ENCODE measurements around the gene PROZ.

PROZ gene

DNA sequence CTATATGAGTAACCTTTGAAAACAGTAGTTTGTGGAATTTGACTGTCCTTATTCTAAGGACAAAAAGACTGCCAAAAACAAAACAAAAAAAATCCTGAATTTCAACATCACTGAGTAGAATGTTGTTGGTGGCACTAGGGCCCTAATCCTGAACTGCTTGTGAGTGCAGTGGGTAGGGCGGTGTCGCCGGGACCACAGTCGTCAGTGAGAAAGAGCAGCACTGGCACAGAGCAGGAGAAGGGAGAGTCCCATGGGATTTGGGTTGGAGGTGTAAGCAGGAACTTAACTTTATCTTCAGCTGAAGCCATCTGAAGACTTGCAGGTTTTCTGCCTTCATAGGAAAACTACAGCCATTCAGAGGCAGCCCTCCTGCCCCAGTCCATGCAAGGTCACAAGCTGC, 44.5 kb downstream of the PROZ start:
- H4K20me1 ChIP-seq: peaks cover 100% of the 10 kb centered on the region
- no peak overlapping the region for H3K4me2 ChIP-seq
- TF ChIP-seq Cebpa-rat (IDR thresholded peaks at IDR 0.05): no peak
- H3K27ac ChIP-seq: no peak overlapping the region
- H3K9ac ChIP-seq: peak overlapping the region; percentile 3; the same call in 1 of the 2 replicates
- H3K27me3 ChIP-seq: no peaks in the 10 kb centered on the region
- H3K4me3 ChIP-seq: no peak overlapping the region
- H3K36me3 ChIP-seq: peaks cover 72% of the 10 kb centered on the region
- peaks cover 40% of the 10 kb centered on the region for H3K4me1 ChIP-seq
- H3K9me3 ChIP-seq: no peaks in the 10 kb centered on the region

DNA sequence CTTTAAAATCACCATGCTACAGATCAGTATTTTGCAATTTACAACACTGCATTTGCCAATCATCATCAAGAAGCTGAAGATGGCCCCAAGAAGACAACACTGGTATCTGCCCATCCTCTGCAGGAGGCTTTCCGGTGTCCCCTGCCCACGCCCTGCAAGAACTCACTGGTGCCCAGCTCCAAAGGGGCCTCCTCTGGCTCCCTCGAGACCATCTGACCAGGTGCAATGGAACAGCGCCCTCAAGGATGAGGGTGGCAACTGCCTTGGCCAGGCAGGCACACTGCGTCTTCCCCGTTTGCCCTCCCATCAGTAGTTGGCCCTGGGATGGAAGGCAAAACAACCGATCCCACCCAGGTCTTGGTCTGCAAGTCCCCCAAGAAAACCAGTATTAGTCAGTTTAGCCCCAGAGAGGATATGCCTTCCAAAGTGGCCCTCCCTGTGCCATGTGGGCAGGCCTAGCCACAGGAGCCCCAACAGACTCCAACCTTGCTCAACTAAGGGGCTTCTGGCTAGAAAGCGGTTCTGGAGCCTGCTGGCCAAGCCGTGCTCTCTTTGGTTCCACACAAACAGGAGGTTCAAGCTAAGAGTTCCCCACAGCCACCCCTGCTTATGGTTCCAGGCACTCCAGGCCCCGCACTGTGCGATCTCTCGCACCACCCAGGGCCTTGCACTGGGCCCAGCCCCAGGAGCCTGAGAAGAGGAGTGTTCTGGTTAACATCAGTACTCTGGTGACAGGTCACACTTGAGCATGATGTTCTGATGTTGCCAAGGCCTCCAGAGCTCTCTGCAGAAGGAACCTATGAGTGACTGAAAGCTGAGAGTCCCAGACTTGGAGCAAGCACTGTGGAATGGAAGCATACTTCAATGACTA, 45.3 kb downstream of the PROZ start:
- Histone ChIP-seq H3K9ac (peak overlapping the region; percentile 3; the same call in 1 of the 2 replicates), H3K4me2 (peak overlapping the region; percentile 22), H3K27me3 (no peaks in the 10 kb centered on the region), H3K4me1 (peaks cover 40% of the 10 kb centered on the region), H3K9me3 (no peaks in the 10 kb centered on the region), H3K27ac (no peak overlapping the region; the same call in 1 of the 2 replicates), H4K20me1 (peaks cover 91% of the 10 kb centered on the region), H3K4me3 (no peak overlapping the region), H3K36me3 (peaks cover 64% of the 10 kb centered on the region)
- no peak for TF ChIP-seq Cebpa-rat (IDR thresholded peaks at IDR 0.05)

DNA sequence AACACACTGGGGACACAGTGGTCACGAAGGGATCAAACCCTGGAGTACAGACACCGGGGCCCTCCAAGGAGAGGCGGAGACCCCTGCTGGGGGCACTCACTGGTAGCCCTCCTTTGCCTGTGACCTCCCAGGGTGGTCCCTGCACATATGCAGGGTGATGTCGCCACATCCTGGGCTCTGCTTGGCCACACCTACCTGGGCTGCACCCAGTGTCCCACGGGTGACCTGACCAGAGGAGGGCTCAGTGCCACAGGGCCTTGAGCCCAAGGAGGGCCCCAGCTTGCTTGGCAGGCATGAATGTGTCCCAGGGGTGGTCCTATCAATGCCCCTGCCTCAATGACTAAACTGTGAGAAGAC, 45.9 kb downstream of the PROZ start:
- Histone ChIP-seq H3K27me3 (no peaks in the 10 kb centered on the region), H3K4me3 (no peak overlapping the region), H3K9me3 (no peaks in the 10 kb centered on the region), H4K20me1 (peaks cover 85% of the 10 kb centered on the region), H3K4me1 (peaks cover 40% of the 10 kb centered on the region), H3K4me2 (peak overlapping the region; percentile 22; the same call in 1 of the 2 replicates), H3K36me3 (peaks cover 58% of the 10 kb centered on the region), H3K9ac (no peak overlapping the region), H3K27ac (no peak overlapping the region)
- no peak for TF ChIP-seq Cebpa-rat (IDR thresholded peaks at IDR 0.05)

DNA sequence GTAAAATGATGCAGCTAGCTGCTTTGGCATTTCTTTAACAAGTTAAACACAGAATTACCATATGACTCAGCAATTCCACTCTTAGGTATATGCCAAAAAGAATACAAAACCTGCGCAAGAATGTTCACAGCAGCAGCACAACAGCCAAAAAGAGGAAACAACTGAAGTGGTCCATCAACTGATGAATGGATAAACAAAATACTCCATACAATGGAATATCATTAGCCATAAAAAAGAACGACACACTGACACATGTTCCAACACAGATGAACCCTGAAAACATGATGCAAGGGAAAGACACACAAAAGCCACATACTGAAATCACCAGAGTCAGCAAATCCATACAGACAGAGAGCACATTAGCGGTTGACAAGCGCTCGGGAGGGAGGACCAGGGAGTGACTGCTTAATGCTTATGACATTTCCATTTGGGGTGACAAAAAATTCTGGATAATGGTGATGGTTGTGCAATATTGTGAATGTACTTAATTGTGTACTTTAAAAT, 47.0 kb downstream of the PROZ start:
- no peak overlapping the region for H3K27ac ChIP-seq
- no peak overlapping the region for H3K4me2 ChIP-seq
- H3K36me3 ChIP-seq: peaks cover 47% of the 10 kb centered on the region
- H3K4me3 ChIP-seq: no peak overlapping the region
- H3K9ac ChIP-seq: no peak overlapping the region
- no peaks in the 10 kb centered on the region for H3K27me3 ChIP-seq
- peaks cover 43% of the 10 kb centered on the region for H3K4me1 ChIP-seq
- H4K20me1 ChIP-seq: peaks cover 80% of the 10 kb centered on the region
- H3K9me3 ChIP-seq: no peaks in the 10 kb centered on the region
- peak; percentile 15; the same call in 1 of the 2 replicates for TF ChIP-seq Cebpa-rat (IDR thresholded peaks at IDR 0.05)

DNA sequence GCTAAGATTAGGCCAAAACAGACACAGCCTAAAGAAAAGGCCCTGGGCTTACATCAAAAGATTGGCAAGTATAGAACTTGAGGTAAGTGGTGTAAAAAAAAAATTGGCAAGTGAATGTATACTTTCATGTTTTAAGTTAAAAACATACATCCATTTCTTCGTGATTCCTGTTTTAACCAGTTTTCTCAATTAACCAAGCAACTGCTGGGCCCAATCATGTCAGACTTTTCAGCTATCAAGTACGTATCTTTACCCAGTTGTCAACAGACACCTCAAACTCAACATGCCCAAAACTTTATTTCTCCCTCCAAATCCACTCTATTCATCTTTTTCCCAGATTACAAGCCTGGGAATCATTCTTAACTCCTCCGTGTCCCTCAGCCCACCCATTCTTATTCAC, 49.0 kb downstream of the PROZ start:
- peak overlapping the region; percentile 98; the same call in 1 of the 2 replicates for H3K27ac ChIP-seq
- peaks cover 57% of the 10 kb centered on the region for H3K4me1 ChIP-seq

DNA sequence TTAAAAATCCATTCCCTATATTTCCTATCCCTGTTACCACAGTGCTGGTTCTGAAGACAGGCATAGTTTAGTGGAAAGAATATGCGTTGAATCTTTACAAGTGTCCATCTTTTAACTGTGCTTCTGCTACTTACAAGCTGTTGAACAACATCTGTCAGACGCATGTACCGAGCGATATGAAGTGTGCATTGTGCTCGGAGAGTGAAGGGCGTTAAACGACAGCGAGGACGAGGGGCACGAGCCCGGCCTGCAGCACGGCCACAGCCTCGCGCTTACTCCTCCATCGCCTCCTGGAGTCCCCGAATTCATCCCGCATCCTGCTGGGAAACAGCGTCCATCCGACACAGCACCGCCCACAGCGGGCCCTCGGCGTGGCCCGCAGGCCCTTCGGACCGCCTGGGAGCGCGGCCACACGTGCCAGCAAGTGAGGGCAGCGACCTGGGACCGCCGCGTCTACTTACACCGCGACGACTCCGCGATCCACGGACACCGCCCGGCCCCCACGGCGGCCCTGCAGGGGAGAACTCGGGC, 49.5 kb downstream of the PROZ start:
- Histone ChIP-seq H3K27ac (peak overlapping the region; percentile 98), H3K4me3 (peak overlapping the region; percentile 87), H3K9ac (peak overlapping the region; percentile 97), H3K27me3 (no peaks in the 10 kb centered on the region), H3K4me2 (peak overlapping the region; percentile 87), H4K20me1 (peaks cover 80% of the 10 kb centered on the region), H3K36me3 (peaks cover 60% of the 10 kb centered on the region), H3K9me3 (no peaks in the 10 kb centered on the region), H3K4me1 (peaks cover 52% of the 10 kb centered on the region)
- no peak for TF ChIP-seq Cebpa-rat (IDR thresholded peaks at IDR 0.05)

More for the DNA sequence above, 49.0 kb downstream of the PROZ start:
- H3K9me3 ChIP-seq: no peaks in the 10 kb centered on the region
- peak overlapping the region; percentile 97 for H3K9ac ChIP-seq
- H3K4me2 ChIP-seq: peak overlapping the region; percentile 87
- peaks cover 80% of the 10 kb centered on the region for H4K20me1 ChIP-seq
- TF ChIP-seq Cebpa-rat (IDR thresholded peaks at IDR 0.05): no peak
- H3K27me3 ChIP-seq: no peaks in the 10 kb centered on the region
- peak overlapping the region; percentile 87 for H3K4me3 ChIP-seq
- H3K36me3 ChIP-seq: peaks cover 55% of the 10 kb centered on the region

DNA sequence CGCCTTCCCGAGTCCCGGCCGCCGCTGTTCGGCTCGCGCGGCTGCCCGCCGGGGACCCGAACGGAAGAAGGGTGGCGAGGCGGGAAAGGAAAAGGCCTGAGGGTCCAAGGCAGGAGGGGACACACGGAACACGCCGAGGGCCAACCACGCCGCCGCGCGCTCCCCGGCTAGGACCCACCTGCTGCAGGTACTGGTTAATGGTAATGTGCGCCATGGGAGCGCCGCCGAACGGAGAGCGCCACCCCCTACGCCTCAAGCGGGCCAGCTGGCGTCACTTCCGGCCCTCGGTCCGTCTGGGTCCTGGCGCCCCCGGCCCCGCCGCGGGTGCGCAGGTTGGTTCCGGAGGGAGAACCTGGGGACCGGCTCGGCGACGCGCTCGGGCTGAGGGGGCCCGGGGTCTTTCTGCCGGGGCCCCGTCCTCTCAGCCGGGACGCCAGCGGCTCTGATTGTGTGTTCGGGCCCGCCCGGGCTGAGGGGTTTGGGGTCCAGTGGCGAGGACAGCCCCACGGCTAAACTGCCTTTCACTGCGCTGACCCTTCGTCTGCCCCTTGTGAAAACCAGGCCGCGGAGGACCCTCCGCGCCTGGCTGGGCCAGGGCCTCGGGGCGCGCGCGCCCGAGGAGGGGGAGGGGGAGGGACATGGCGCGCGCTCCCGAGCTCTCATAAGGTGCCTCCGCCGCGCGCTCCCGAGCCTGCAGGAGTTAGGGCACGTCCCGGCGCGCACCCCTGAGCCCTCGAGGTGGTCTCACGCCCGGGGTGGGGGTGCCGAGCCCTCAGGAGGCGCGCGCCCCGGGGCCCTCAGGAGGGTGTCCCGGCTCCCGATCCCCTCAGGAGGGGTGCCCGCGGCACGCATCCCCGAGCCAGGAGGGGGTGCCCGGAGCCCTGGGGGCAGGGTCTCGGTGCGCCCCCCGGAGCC, 50.2 kb downstream of the PROZ start, which contains the start of gene PCID2:
TSS of gene PCID2 (minus strand) at position 249 of the 915 bp plus-strand sequence. CDS start at position 214, 35 bp downstream.
- peak within 1 kb of the TSS; percentile 87 for H3K4me3 ChIP-seq

DNA sequence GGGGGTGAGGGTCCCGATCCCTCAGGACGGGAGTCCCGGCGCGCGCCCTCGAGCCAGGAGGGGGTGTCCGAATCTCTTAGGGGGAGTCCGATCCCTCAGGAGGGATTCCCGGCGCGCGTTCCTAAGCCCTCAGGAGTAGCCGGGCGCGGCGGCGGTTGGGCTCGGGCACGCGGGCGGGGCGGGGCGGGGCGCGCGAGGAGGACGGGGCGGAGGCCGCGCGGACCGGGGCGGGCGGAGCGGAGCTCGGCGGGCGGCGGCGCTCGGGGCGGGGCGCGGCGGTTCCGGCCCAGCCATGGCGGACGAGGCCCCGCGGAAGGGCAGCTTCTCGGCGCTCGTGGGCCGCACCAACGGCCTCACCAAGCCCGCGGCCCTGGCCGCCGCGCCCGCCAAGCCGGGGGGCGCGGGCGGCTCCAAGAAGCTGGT, 50.9 kb downstream of the PROZ start, which contains the start of gene CUL4A:
TSS of gene CUL4A (plus strand) at position 278 of the 423 bp plus-strand sequence. CDS start at position 293, 15 bp downstream.
- H3K27ac ChIP-seq: peak within 1 kb of the TSS; percentile 98
- peaks cover 38% of the 10 kb centered on the region for H3K4me1 ChIP-seq
- peak within 1 kb of the TSS; percentile 97 for H3K9ac ChIP-seq
- peaks cover 58% of the 10 kb centered on the region for H3K36me3 ChIP-seq
- H4K20me1 ChIP-seq: peaks cover 80% of the 10 kb centered on the region
- peak within 1 kb of the TSS; percentile 87 for H3K4me2 ChIP-seq
- no peak for TF ChIP-seq Cebpa-rat (IDR thresholded peaks at IDR 0.05)
- no peaks in the 10 kb centered on the region for H3K9me3 ChIP-seq
- no peaks in the 10 kb centered on the region for H3K27me3 ChIP-seq
- H3K4me3 ChIP-seq: peak within 1 kb of the TSS; percentile 87

More for the DNA sequence above, 50.2 kb downstream of the PROZ start, which contains the start of gene PCID2:
- Histone ChIP-seq H3K27ac (peak within 1 kb of the TSS; percentile 98), H3K36me3 (peaks cover 58% of the 10 kb centered on the region), H4K20me1 (peaks cover 80% of the 10 kb centered on the region), H3K9me3 (no peaks in the 10 kb centered on the region), H3K9ac (peak within 1 kb of the TSS; percentile 97), H3K4me2 (peak within 1 kb of the TSS; percentile 87), H3K27me3 (no peaks in the 10 kb centered on the region), H3K4me1 (peaks cover 45% of the 10 kb centered on the region)
- TF ChIP-seq Cebpa-rat (IDR thresholded peaks at IDR 0.05): no peak

Measured in BLaER1 (cell line).